NCI-H446 treated with DMSO at 0.1 percent for 48 hours (cell line): ENCODE results near the gene B4GALNT1.
"Not testable (repeated sequence)": the region's sequence is repeated elsewhere in the genome, so short reads cannot be mapped to it uniquely, and the experiment has no call there.

Experiments used
- DNase-seq: peaks from one replicate; lab custom pipeline; 2025; lab: John Stamatoyannopoulos, UW

B4GALNT1 gene

DNA sequence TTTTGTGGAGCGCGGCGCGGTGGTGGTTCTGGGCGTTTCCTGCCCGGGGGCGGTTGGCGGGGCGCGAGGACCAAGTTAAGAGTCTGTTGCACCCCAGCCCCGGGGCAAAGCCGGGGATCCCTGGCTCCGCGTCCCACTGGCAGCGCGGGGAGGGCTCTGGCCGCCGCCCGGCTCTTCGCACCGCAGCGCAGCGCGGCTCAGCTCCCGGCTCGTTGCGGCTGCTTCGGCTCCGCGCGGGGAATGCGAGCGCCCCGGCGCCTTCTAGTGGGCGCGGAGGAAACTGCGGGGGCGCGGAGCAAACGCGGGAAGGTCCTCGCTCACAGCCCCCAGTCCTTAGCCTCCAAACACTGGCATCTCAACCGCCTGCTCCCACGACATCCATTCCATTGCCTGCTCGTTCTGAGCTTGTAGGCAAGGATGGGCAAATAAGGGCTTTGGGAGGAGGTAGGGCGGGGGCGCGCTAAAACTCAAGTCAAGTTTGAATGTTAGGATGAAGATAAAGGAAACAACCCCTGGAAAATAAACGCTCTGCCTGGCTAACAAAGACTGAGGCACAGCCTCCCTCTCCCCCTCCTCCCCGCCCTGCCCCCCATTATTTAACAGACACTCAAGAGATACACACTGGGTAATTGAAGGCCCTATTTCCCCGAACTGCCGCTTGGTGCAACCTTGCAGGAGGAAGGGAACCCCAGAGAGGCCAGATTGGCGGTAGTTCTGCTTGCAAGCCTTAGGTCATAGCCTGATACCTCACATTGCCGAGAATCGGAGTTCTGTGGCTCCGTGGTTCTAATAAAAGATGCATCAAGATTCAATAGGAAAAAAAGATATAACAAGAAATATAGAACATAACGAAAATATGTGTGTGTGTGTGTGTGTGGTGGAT, at the start of gene B4GALNT1:
B4GALNT1 (minus strand) TSS at position 244 of the 883 bp plus-strand sequence. CDS start 1,069 bp downstream, outside the sequence.
- peak; percentile 46 for DNase-seq

- no peak for DNase-seq
Measured at GRCh38 chr12:57679697-57680096, 46.7 kb upstream of the B4GALNT1 start.

DNA sequence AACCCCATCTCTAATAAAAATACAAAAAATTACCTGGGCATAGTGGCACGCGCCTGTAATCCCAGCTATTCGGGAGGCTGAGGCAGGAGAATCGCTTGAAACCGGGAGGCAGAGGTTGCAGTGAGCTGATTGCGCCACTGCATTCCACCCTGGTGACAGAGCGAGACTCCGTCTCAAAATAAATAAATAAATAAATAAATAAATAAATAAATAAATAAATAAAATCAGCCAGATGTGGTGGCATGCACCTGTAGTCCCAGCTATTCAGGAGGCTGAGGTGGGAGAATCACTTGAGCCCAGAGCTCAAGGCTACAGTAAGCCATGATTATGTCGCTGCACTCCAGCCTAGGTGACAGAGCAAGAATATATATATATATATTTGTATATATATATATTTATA, 44.9 kb upstream of the B4GALNT1 start:
- DNase-seq, result not testable (repeated sequence)

DNA sequence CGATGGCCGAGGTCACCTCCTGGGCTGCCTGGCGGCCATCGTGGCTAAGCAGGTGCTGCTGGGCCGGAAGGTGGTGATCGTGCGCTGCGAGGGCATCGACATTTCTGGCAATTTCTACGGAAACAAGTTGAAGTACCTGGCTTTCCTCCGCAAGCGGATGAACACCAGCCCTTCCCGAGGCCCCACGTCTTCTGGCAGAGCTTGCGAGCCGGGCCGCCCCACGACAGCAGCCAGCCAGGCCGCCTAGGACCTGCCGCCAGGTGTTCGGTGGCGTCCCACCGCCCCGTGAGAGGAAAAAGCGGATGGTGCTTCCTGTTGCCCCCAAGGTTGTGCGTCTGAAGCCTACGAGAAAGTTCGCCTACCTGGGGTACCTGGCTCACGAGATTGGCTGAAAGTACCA, 41.7 kb upstream of the B4GALNT1 start:
- no peak for DNase-seq

DNA sequence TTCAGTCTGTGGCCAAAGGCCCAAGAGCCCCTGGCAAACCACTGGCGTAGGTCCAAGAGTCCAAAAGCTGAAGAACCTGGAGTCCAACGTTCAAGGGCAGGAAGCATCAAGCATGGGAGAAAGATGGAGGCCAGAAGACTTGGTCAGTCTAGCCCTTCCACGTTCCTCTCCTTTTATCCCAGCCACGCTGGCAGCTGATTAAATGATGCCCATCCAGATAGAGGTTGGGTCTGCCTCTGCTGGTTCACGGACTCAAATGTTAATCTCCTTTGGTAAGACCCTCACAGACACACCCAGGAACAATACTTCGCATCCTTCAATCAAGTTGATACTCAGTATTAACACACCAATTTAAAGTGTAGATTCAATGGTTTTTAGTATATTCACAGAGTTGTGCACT, 39.8 kb upstream of the B4GALNT1 start:
- no peak for DNase-seq

- not testable (repeated sequence) for DNase-seq
Measured at GRCh38 chr12:57671811-57672210, 38.8 kb upstream of the B4GALNT1 start.

GRCh38 chr12:57669691-57670090, 36.7 kb upstream of the B4GALNT1 start:
- DNase-seq, result not testable (repeated sequence)

GRCh38 chr12:57666897-57667296, 33.9 kb upstream of the B4GALNT1 start:
- no peak for DNase-seq

DNA sequence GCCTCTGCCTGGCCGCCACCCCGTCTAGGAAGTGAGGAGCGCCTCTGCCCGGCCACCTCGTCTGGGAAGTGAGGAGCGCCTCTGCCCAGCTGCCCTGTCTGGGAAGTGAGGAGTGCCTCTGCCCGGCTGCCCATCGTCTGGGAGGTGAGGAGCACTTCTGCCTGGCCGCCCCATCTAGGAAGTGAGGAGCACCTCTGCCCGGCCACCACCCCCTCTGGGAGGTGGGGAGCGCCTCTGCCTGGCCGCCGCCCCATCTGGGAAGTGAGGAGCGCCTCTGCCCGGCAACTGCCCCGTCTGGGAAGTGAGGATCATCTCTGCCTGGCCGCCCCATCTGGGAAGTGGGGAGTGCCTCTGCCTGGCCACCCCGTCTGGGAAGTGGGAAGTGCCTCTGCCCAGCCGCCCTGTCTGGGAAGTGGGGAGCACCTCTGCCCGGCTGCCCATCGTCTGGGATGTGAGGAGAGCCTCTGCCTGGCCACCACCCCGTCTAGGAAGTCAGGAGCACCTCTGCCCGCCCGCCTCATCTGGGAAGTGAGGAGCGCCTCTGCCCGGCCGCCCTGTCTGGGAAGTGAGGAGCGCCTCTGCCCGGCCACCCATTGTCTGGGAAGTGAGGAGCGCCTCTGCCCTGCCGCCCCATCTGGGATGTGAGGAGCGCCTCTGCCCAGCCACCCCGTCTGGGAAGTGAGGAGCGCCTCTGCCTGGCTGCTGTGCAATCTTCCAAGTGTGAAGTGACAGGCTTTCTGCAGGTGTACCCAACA, 32.2 kb upstream of the B4GALNT1 start:
- DNase-seq, result not testable (repeated sequence)

GRCh38 chr12:57661376-57661775, 28.4 kb upstream of the B4GALNT1 start:
- DNase-seq, result no peak

DNA sequence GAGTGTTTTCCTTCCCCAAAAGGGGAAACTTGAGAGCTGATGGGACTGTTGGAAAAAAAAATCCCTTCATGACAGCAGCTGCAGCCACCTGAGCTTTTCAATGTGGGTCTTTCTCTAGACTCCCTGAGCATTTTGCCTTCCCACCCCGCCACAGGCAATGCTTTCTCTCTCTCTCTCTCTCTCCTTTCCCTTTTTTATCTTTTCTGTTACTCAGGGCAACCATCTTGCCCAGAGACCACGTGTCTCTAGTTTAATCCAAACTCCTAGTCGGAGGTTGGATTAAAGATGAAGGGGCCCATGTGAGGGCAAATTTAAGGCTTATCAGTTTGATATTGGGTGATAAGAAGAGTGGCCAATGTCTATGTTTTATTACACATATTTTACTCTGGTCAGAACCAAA, 25.9 kb upstream of the B4GALNT1 start:
- DNase-seq, result no peak

- DNase-seq, result no peak
Measured at GRCh38 chr12:57657744-57658143, 24.7 kb upstream of the B4GALNT1 start.

GRCh38 chr12:57656408-57656807, 23.4 kb upstream of the B4GALNT1 start:
- not testable (repeated sequence) for DNase-seq

DNA sequence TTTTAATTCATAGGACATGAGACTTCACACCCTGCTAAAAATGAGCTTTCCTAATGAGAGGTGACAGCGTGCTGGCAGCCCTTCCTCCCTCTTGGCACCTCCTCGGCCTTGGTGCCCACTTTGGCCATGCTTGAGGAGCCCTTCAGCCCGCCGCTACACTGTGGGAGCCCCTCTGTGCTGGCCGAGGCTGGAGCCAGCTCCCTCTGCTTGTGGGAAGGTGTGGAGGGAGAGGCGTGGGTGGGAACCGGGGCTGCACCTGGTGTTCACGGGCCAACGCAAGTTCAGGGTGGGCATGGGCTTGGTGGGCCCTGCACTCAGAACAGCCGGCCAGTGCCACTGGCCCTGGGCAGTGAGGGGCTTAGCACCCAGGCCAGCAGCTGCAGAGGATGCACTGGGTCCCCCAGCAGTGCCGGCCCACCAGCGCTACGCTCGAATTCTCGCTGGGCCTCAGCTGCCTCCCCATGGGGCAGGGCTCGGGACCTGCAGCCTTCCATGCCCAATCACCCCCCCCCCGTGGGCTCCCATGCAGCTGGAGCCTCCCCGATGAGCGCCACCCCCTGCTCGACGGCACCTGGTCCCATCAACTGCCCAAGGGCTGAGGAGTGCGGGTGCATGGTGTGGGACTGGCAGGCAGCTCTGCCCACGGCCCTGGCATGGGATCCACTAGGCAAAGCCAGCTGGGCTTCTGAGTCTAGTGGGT, 22.7 kb upstream of the B4GALNT1 start:
- DNase-seq, result no peak

DNA sequence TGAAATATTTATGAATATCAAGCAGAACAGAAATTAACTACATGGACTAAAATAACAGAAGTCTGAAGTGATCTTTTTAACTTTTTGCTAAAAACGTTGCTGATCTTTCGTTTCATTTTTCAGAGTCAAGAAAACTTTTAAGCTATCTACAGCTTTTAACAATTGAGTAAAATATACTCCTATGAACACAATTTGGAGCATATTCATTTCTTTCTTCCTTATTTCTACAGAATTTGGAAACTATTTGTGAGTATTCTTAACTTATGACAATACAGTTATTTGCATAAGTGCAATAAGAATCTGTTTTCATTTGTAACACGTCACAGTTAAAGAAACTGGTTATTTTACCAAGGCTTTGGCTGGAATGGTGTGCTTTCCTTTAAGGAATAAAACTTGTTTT, 21.0 kb upstream of the B4GALNT1 start:
- DNase-seq, result no peak

GRCh38 chr12:57646659-57647049, 13.7 kb upstream of the B4GALNT1 start:
- DNase-seq, result not testable (repeated sequence)

DNA sequence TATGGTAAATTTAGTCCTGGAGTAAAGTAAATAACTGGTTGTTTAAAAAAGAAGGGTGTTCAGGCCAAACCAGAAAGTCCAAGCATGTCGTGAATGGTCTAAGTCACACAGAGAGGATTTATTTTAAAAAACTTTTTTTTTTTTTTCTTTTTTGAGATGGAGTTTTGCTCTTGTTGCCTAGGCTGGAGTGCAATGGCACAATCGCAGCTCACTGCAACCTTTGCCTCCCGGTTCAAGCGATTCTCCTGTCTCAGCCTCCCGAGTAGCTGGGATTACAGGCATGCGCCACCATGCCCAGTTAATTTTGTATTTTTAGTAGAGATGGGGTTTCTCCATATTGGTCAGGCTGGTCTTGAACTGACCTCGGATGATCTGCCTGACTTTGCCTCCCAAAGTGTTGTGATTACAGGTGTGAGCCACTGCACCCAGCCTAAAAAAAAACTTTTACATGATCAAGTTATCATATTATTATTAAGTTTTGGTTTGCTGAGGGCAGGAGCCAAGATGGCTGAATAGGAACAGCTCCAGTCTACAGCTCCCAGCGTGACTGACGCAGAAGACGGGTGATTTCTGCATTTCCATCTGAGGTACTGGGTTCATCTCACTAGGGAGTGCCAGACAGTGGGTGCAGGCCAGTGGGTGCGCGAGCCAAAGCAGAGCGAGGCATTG, 13.1 kb upstream of the B4GALNT1 start:
- DNase-seq, result not testable (repeated sequence)

- DNase-seq, result no peak
Measured at GRCh38 chr12:57641699-57642442, 8.9 kb upstream of the B4GALNT1 start.

GRCh38 chr12:57640175-57641042, 7.4 kb upstream of the B4GALNT1 start:
- no peak for DNase-seq

GRCh38 chr12:57638096-57638495, 5.1 kb upstream of the B4GALNT1 start:
- no peak for DNase-seq
